ENCODE measurements around the gene ORC3. TPM values are rescaled to one million over a fixed set of nuclear protein-coding genes. Genes with fewer than 3 reads are reported as not detected.
A peak's percentile ranks its signal among the peaks of the same experiment; 100 is the strongest.

Gene ORC3
- total RNA-seq, 4 donors from 2014 or later: 17.1 to 30.6 (median 22.3) TPM

GRCh38 chr6:87575423-87575822 lies 14.5 kb upstream of the ORC3 start:
- Histone ChIP-seq H3K36me3 (peaks cover 0 to 8% (median 0%) of the 10 kb centered on the region in 3 donors), H3K27ac (no peak overlapping the region)
- TF ChIP-seq CTCF (IDR thresholded peaks at IDR 0.05): no peak

GRCh38 chr6:87583822-87584221 lies 6.1 kb upstream of the ORC3 start:
- H3K4me3 ChIP-seq: no peak overlapping the region
- H3K27me3 ChIP-seq: no peaks in the 10 kb centered on the region
- H3K9me3 ChIP-seq: no peaks in the 10 kb centered on the region
- TF ChIP-seq CTCF (IDR thresholded peaks at IDR 0.05) (no peak), EP300 (IDR thresholded peaks at IDR 0.05) (no peak), POLR2A (IDR thresholded peaks at IDR 0.05) (no peak)
- H3K4me1 ChIP-seq: peaks cover 0 to 47% (median 15%) of the 10 kb centered on the region in 4 donors
- 44 to 54% methylated on average over 4 of the region's 4 CpGs for WGBS, 2 donors
- no peak for DNase-seq (ENCODE audit: low spot score in 2 of 2)
- H3K27ac ChIP-seq: no peak overlapping the region
- H3K36me3 ChIP-seq: peaks cover 0 to 44% (median 0%) of the 10 kb centered on the region in 3 donors

More at GRCh38 chr6:87575423-87575822, 14.5 kb upstream of the ORC3 start:
- Histone ChIP-seq H3K4me1 (peaks cover 0 to 37% (median 6%) of the 10 kb centered on the region in 4 donors), H3K27me3 (no peaks in the 10 kb centered on the region), H3K9me3 (no peaks in the 10 kb centered on the region), H3K4me3 (no peak overlapping the region)
- no peak for DNase-seq (ENCODE audit: low spot score in 2 of 2)
- WGBS, 2 donors: 61 to 85% methylated on average over 2 of the region's 2 CpGs

- H3K4me3 ChIP-seq: no peak overlapping the region
- no peak for DNase-seq (ENCODE audit: low spot score in 2 of 2)
- 91 to 92% methylated on average over 8 of the region's 8 CpGs for WGBS, 2 donors
- H3K27me3 ChIP-seq: no peaks in the 10 kb centered on the region
- peaks cover 0 to 63% (median 29%) of the 10 kb centered on the region in 4 donors for H3K4me1 ChIP-seq
- no peak overlapping the region for H3K27ac ChIP-seq
- H3K36me3 ChIP-seq: peaks cover 0 to 26% (median 0%) of the 10 kb centered on the region in 3 donors
- no peaks in the 10 kb centered on the region for H3K9me3 ChIP-seq
- TF ChIP-seq CTCF (IDR thresholded peaks at IDR 0.05) (no peak), EP300 (IDR thresholded peaks at IDR 0.05) (no peak), POLR2A (IDR thresholded peaks at IDR 0.05) (no peak)
Measured at GRCh38 chr6:87586371-87587077, 3.4 kb upstream of the ORC3 start.

- Histone ChIP-seq H3K27ac (peak overlapping the region; percentile 73 to 94 (median 87)), H3K36me3 (peaks cover 0 to 17% (median 0%) of the 10 kb centered on the region in 3 donors), H3K27me3 (no peaks in the 10 kb centered on the region), H3K4me1 (peaks cover 0 to 72% (median 31%) of the 10 kb centered on the region in 4 donors), H3K4me3 (peak overlapping the region; percentile 74 to 97 (median 88)), H3K9me3 (no peaks in the 10 kb centered on the region)
- WGBS, 2 donors: 35 to 37% methylated on average over 10 of the region's 10 CpGs
- DNase-seq (ENCODE audit: low spot score in 2 of 2): no peak
- TF ChIP-seq POLR2A (IDR thresholded peaks at IDR 0.05): no peak
- TF ChIP-seq EP300 (IDR thresholded peaks at IDR 0.05): no peak
- no peak for TF ChIP-seq CTCF (IDR thresholded peaks at IDR 0.05)
Measured at GRCh38 chr6:87588756-87589407, 1.1 kb upstream of the ORC3 start.

GRCh38 chr6:87590417-87590880 lies 514 bp downstream of the ORC3 start:
- 3% methylated on average over 11 of the region's 11 CpGs for WGBS, 2 donors
- TF ChIP-seq EP300 (IDR thresholded peaks at IDR 0.05) (no peak), POLR2A (IDR thresholded peaks at IDR 0.05) (no peak), CTCF (IDR thresholded peaks at IDR 0.05) (no peak)
- peaks cover 0 to 66% (median 31%) of the 10 kb centered on the region in 4 donors for H3K4me1 ChIP-seq
- H3K27ac ChIP-seq: peak overlapping the region; percentile 73 to 94 (median 84)
- H3K4me3 ChIP-seq: peak overlapping the region; percentile 74 to 97 (median 88)
- no peaks in the 10 kb centered on the region for H3K9me3 ChIP-seq
- H3K27me3 ChIP-seq: no peaks in the 10 kb centered on the region
- H3K36me3 ChIP-seq: peaks cover 0 to 23% (median 0%) of the 10 kb centered on the region in 3 donors
- no peak for DNase-seq (ENCODE audit: low spot score in 2 of 2)
